ENCODE measurements around the gene EEIG2. TPM values are rescaled to one million over a fixed set of nuclear protein-coding genes. Genes with fewer than 3 reads are reported as not detected.

Gene EEIG2
- total and polyA plus RNA-seq, 9 of the 15 experiments (the other 6 are each of a cell fraction or from before 2014, with no cell fraction given), result 6.1 to 26.9 (median 15.2) TPM

GRCh38 chr1:108527837-108528236 is 32.1 kb upstream of the EEIG2 start (continued):
- no peak for TF ChIP-seq MGA (IDR thresholded peaks at IDR 0.05)
- no peak for TF ChIP-seq BRCA1 (IDR thresholded peaks at IDR 0.05)
- TF ChIP-seq BRCA1 (CRISPR knock-in tag; IDR thresholded peaks at IDR 0.05), result no peak
- no peak for TF ChIP-seq ZNF76 (CRISPR knock-in tag; IDR thresholded peaks at IDR 0.05; ENCODE audit: borderline replicate concordance)
- TF ChIP-seq MEF2A (IDR thresholded peaks at IDR 0.05; ENCODE audit: control insufficient read depth, low read depth, low read length), result no peak
- no peak for TF ChIP-seq ZNF280A (IDR thresholded peaks at IDR 0.05; ENCODE audit: low read depth, partially characterized antibody)
- TF ChIP-seq, protein P1, sequence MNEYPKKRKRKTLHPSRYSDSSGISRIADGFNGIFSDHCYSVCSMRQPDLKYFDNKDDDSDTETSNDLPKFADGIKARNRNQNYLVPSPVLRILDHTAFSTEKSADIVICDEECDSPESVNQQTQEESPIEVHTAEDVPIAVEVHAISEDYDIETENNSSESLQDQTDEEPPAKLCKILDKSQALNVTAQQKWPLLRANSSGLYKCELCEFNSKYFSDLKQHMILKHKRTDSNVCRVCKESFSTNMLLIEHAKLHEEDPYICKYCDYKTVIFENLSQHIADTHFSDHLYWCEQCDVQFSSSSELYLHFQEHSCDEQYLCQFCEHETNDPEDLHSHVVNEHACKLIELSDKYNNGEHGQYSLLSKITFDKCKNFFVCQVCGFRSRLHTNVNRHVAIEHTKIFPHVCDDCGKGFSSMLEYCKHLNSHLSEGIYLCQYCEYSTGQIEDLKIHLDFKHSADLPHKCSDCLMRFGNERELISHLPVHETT (CRISPR knock-in tag; conservative IDR thresholded peaks at IDR 0.05 in 1 of 2, IDR thresholded peaks at IDR 0.05 in 1 of 2), result no peak
- TF ChIP-seq ZNF274 (IDR thresholded peaks at IDR 0.05; ENCODE audit: borderline replicate concordance, low read depth, low read length), result no peak
- TF ChIP-seq, protein P2, sequence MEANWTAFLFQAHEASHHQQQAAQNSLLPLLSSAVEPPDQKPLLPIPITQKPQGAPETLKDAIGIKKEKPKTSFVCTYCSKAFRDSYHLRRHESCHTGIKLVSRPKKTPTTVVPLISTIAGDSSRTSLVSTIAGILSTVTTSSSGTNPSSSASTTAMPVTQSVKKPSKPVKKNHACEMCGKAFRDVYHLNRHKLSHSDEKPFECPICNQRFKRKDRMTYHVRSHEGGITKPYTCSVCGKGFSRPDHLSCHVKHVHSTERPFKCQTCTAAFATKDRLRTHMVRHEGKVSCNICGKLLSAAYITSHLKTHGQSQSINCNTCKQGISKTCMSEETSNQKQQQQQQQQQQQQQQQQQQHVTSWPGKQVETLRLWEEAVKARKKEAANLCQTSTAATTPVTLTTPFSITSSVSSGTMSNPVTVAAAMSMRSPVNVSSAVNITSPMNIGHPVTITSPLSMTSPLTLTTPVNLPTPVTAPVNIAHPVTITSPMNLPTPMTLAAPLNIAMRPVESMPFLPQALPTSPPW (CRISPR knock-in tag; IDR thresholded peaks at IDR 0.05), result no peak
- TF ChIP-seq ESRRB (CRISPR knock-in tag; IDR thresholded peaks at IDR 0.05; ENCODE audit: borderline replicate concordance), result no peak
- no peak for TF ChIP-seq SRSF3 (IDR thresholded peaks at IDR 0.05; ENCODE audit: insufficient read depth, low read length)
- TF ChIP-seq ZNF384 (IDR thresholded peaks at IDR 0.05; ENCODE audit: low read depth, low read length), result no peak

Data from K562 (cell line).